Bronchial epithelial cell (primary cell): Measurements from ENCODE around the gene KCNJ10. TPM values are rescaled to one million over a fixed set of nuclear protein-coding genes. Genes with fewer than 3 reads are reported as not detected.

ENCODE experiments used
- DNase-seq: peaks from one replicate; pipeline ENCODE4 v3.0.0-alpha.2; 2010; ENCODE audit warnings: low read depth
- FAIRE-seq: peaks from 2 replicates; lab custom pipeline; 2011; peaks lifted over from hg19 to GRCh38; lab: Jason Lieb, UNC
- H3K27me3 ChIP-seq: 2 replicates; pipeline ENCODE4 v1.5.1; 2011; ENCODE audit warnings: low read length; ENCODE audit not compliant: control insufficient read depth, insufficient read depth
- H3K36me3 ChIP-seq: 2 replicates; pipeline ENCODE4 v1.5.1; 2011; ENCODE audit warnings: low read length; ENCODE audit not compliant: control insufficient read depth, insufficient read depth
- H3K4me3 ChIP-seq: 2 replicates; pipeline ENCODE4 v1.5.1; 2011; ENCODE audit warnings: mild to moderate bottlenecking, low read depth, low read length, control low read depth
- CTCF ChIP-seq: IDR thresholded peaks from 2 replicates; pipeline ENCODE4 v1.5.1; 2011; ENCODE audit warnings: mild to moderate bottlenecking, moderate library complexity, low read length, control low read depth, inconsistent platforms; ENCODE audit not compliant: insufficient read depth, severe bottlenecking
- total RNA-seq: library from RNA; depleted of rRNA; stranded (reverse); fragments of >200 nt; gene quantifications from 2 replicates; pipeline ENCODE4 v1.2.1, GENCODE V29; 2014

Gene KCNJ10
- total RNA-seq, 1 donor from 2014 or later = not detected

GRCh38 chr1:159991513-159991912 is 78.4 kb downstream of the KCNJ10 start:
- H3K4me3 ChIP-seq = no peak overlapping the region
- FAIRE-seq = no peak
- no peaks in the 10 kb centered on the region for H3K27me3 ChIP-seq
- no peaks in the 10 kb centered on the region for H3K36me3 ChIP-seq
- no peak for TF ChIP-seq CTCF
- DNase-seq = peak; percentile 84

GRCh38 chr1:159990005-159990404 is 80.0 kb downstream of the KCNJ10 start:
- TF ChIP-seq CTCF = no peak
- no peak for DNase-seq
- no peak for FAIRE-seq
- Histone ChIP-seq H3K4me3 (no peak overlapping the region), H3K27me3 (no peaks in the 10 kb centered on the region), H3K36me3 (no peaks in the 10 kb centered on the region)

- FAIRE-seq (no peak), DNase-seq (peak; percentile 33)
- TF ChIP-seq CTCF = no peak
- Histone ChIP-seq H3K27me3 (no peaks in the 10 kb centered on the region), H3K36me3 (no peaks in the 10 kb centered on the region), H3K4me3 (no peak overlapping the region)
These were observed 80.4 kb downstream of the KCNJ10 start for GRCh38 chr1:159989581-159989980.

GRCh38 chr1:159988006-159988405 is 82.0 kb downstream of the KCNJ10 start:
- Histone ChIP-seq H3K36me3 (no peaks in the 10 kb centered on the region), H3K4me3 (no peak overlapping the region), H3K27me3 (no peaks in the 10 kb centered on the region)
- no peak for DNase-seq
- TF ChIP-seq CTCF = no peak
- no peak for FAIRE-seq

GRCh38 chr1:159987186-159987585 is 82.8 kb downstream of the KCNJ10 start:
- TF ChIP-seq CTCF = no peak
- Histone ChIP-seq H3K27me3 (no peaks in the 10 kb centered on the region), H3K4me3 (no peak overlapping the region), H3K36me3 (peaks cover 1% of the 10 kb centered on the region)
- no peak for DNase-seq
- FAIRE-seq = no peak

- no peak for TF ChIP-seq CTCF
- FAIRE-seq (no peak), DNase-seq (no peak)
- H3K36me3 ChIP-seq = peaks cover 5% of the 10 kb centered on the region
- no peaks in the 10 kb centered on the region for H3K27me3 ChIP-seq
- no peak overlapping the region for H3K4me3 ChIP-seq
These were observed 83.4 kb downstream of the KCNJ10 start for GRCh38 chr1:159986531-159986930.
